Fibroblast of skin of scalp (primary cell): ENCODE data around the gene BRINP2.

ENCODE experiments used
- DNase-seq: peaks from one replicate; pipeline ENCODE4 v3.0.0-alpha.2; 2013

BRINP2 gene

DNA sequence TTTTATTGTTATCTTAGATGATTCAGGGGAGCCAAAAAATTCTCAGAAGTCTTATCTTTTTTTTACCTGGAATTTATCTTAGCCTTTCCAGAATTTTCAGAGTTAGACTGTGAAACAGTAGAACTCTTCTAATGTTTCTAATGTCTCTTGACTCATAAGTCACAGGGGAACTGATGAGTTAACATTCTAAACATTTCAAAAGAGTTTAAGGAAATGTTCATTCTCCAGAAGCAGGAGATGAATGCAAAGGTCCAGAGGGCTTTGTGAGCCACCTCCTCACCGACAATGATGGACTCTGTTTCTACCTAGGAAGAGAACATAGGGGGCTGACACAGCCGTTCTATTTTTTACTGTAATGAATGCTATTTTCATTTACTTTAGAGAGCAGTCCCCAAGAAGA lies 157.5 kb downstream of the BRINP2 start:
- peak; percentile 13 for DNase-seq

- DNase-seq: no peak
Observed at GRCh38 chr1:177329871-177330270, 159.1 kb downstream of the BRINP2 start.
